GM10847 (cell line): ENCODE results near the gene POU2AF1.

ENCODE experiments used
- POLR2A ChIP-seq: IDR thresholded peaks from 2 replicates; pipeline ENCODE4 v1.6.1; 2011; ENCODE audit not compliant: insufficient read length; ENCODE audit errors: extremely low read depth

POU2AF1 gene

GRCh38 chr11:111399187-111400031 lies 20.3 kb upstream of the POU2AF1 start:
- no peak for TF ChIP-seq POLR2A

- no peak for TF ChIP-seq POLR2A
Observed at GRCh38 chr11:111397034-111397433, 18.0 kb upstream of the POU2AF1 start.

GRCh38 chr11:111395749-111396148 lies 16.7 kb upstream of the POU2AF1 start:
- TF ChIP-seq POLR2A = no peak

- no peak for TF ChIP-seq POLR2A
Observed at GRCh38 chr11:111395081-111395480, 16.0 kb upstream of the POU2AF1 start.

- TF ChIP-seq POLR2A = no peak
Observed at GRCh38 chr11:111393585-111393984, 14.5 kb upstream of the POU2AF1 start.

GRCh38 chr11:111393096-111393495 lies 14.0 kb upstream of the POU2AF1 start:
- TF ChIP-seq POLR2A = no peak

GRCh38 chr11:111392552-111392951 lies 13.5 kb upstream of the POU2AF1 start:
- TF ChIP-seq POLR2A = no peak

- no peak for TF ChIP-seq POLR2A
Observed at GRCh38 chr11:111391328-111392124, 12.5 kb upstream of the POU2AF1 start.

- TF ChIP-seq POLR2A = no peak
Observed at GRCh38 chr11:111388842-111389241, 9.8 kb upstream of the POU2AF1 start.

- no peak for TF ChIP-seq POLR2A
Observed at GRCh38 chr11:111388420-111388819, 9.3 kb upstream of the POU2AF1 start.

- no peak for TF ChIP-seq POLR2A
Observed at GRCh38 chr11:111387363-111387762, 8.3 kb upstream of the POU2AF1 start.

GRCh38 chr11:111386611-111387150 lies 7.6 kb upstream of the POU2AF1 start:
- TF ChIP-seq POLR2A = no peak

GRCh38 chr11:111384494-111384893 lies 5.4 kb upstream of the POU2AF1 start:
- TF ChIP-seq POLR2A = no peak

GRCh38 chr11:111382451-111382850 lies 3.4 kb upstream of the POU2AF1 start:
- TF ChIP-seq POLR2A = no peak

GRCh38 chr11:111379602-111380136 lies 594 bp upstream of the POU2AF1 start:
- no peak for TF ChIP-seq POLR2A
